Measurements from ENCODE around the gene WLS.
A peak's percentile ranks its signal among the peaks of the same experiment; 100 is the strongest.

The WLS gene

GRCh38 chr1:68083686-68084085, 148.6 kb downstream of the WLS start:
- ATAC-seq: no peak

GRCh38 chr1:68081775-68082283, 150.5 kb downstream of the WLS start:
- TF ChIP-seq ISL1 (CRISPR knock-in tag; IDR thresholded peaks at IDR 0.05) (peak; percentile 94), ZFP30 (CRISPR knock-in tag; IDR thresholded peaks at IDR 0.05) (no peak), CSDC2 (CRISPR knock-in tag; IDR thresholded peaks at IDR 0.05) (no peak)
- ATAC-seq: peak; percentile 65

More at GRCh38 chr1:68083686-68084085, 148.6 kb downstream of the WLS start:
- TF ChIP-seq ISL1 (CRISPR knock-in tag; IDR thresholded peaks at IDR 0.05): no peak
- no peak for TF ChIP-seq CSRNP3 (CRISPR knock-in tag; IDR thresholded peaks at IDR 0.05)
- no peak for TF ChIP-seq ZC3H10 (CRISPR knock-in tag; IDR thresholded peaks at IDR 0.05)
- no peak for TF ChIP-seq TOX (CRISPR knock-in tag; IDR thresholded peaks at IDR 0.05; ENCODE audit: borderline replicate concordance)
- TF ChIP-seq ESRRG (CRISPR knock-in tag; IDR thresholded peaks at IDR 0.05): no peak
- TF ChIP-seq TCF4 (CRISPR knock-in tag; IDR thresholded peaks at IDR 0.05; ENCODE audit: borderline replicate concordance): no peak
- no peak for TF ChIP-seq CREB5 (CRISPR knock-in tag; IDR thresholded peaks at IDR 0.05; ENCODE audit: low read depth)
- no peak for TF ChIP-seq TSHZ2 (CRISPR knock-in tag; IDR thresholded peaks at IDR 0.05)
- TF ChIP-seq POU6F1 (CRISPR knock-in tag; IDR thresholded peaks at IDR 0.05; ENCODE audit: borderline replicate concordance, low read depth): no peak
- no peak for TF ChIP-seq OSR1 (CRISPR knock-in tag; IDR thresholded peaks at IDR 0.05)
- no peak for TF ChIP-seq ARNTL (CRISPR knock-in tag; IDR thresholded peaks at IDR 0.05; ENCODE audit: borderline replicate concordance, low read depth)
- no peak for TF ChIP-seq ZNF565 (CRISPR knock-in tag; conservative IDR thresholded peaks at IDR 0.05; ENCODE audit: low read depth)
- no peak for TF ChIP-seq GLIS3 (CRISPR knock-in tag; IDR thresholded peaks at IDR 0.05)
- TF ChIP-seq BACH2 (CRISPR knock-in tag; IDR thresholded peaks at IDR 0.05; ENCODE audit: borderline replicate concordance): no peak
- TF ChIP-seq PPARA (CRISPR knock-in tag; IDR thresholded peaks at IDR 0.05; ENCODE audit: borderline replicate concordance): no peak
- TF ChIP-seq ZFP30 (CRISPR knock-in tag; IDR thresholded peaks at IDR 0.05): no peak
- no peak for TF ChIP-seq RARB (CRISPR knock-in tag; IDR thresholded peaks at IDR 0.05)

GRCh38 chr1:68078647-68079046, 153.7 kb downstream of the WLS start:
- ATAC-seq: no peak
- no peak for TF ChIP-seq RARB (CRISPR knock-in tag; IDR thresholded peaks at IDR 0.05)
- TF ChIP-seq ESRRG (CRISPR knock-in tag; IDR thresholded peaks at IDR 0.05): no peak
- no peak for TF ChIP-seq ISL1 (CRISPR knock-in tag; IDR thresholded peaks at IDR 0.05)
- no peak for TF ChIP-seq ZNF8 (CRISPR knock-in tag; IDR thresholded peaks at IDR 0.05)
- no peak for TF ChIP-seq ZFP30 (CRISPR knock-in tag; IDR thresholded peaks at IDR 0.05)
- no peak for TF ChIP-seq ZNF565 (CRISPR knock-in tag; conservative IDR thresholded peaks at IDR 0.05; ENCODE audit: low read depth)
- TF ChIP-seq TOX (CRISPR knock-in tag; IDR thresholded peaks at IDR 0.05; ENCODE audit: borderline replicate concordance): no peak
- no peak for TF ChIP-seq TSHZ2 (CRISPR knock-in tag; IDR thresholded peaks at IDR 0.05)
- TF ChIP-seq ARNTL (CRISPR knock-in tag; IDR thresholded peaks at IDR 0.05; ENCODE audit: borderline replicate concordance, low read depth): no peak
- no peak for TF ChIP-seq GLIS3 (CRISPR knock-in tag; IDR thresholded peaks at IDR 0.05)
- no peak for TF ChIP-seq CSRNP3 (CRISPR knock-in tag; IDR thresholded peaks at IDR 0.05)
- no peak for TF ChIP-seq BACH2 (CRISPR knock-in tag; IDR thresholded peaks at IDR 0.05; ENCODE audit: borderline replicate concordance)
- no peak for TF ChIP-seq PATZ1 (CRISPR knock-in tag; IDR thresholded peaks at IDR 0.05; ENCODE audit: borderline replicate concordance)
- no peak for TF ChIP-seq OSR1 (CRISPR knock-in tag; IDR thresholded peaks at IDR 0.05)
- no peak for TF ChIP-seq ZC3H10 (CRISPR knock-in tag; IDR thresholded peaks at IDR 0.05)
- no peak for TF ChIP-seq ZFP3 (CRISPR knock-in tag; IDR thresholded peaks at IDR 0.05)
